Endothelial cell of umbilical vein (primary cell): ENCODE results near the gene SUCLG1. TPM values are rescaled to one million over a fixed set of nuclear protein-coding genes. Genes with fewer than 3 reads are reported as not detected.

Source experiments
- BruUV-seq: library from RNA; stranded (reverse); fragments of 400-500 nt; replicated peaks from 2 replicates; lab custom pipeline; 2021; lab: Mats Ljungman, UMichigan
- CTCF ChIA-PET: fragments of 300-600, 350-600 bp; sonication (Branson Sonifier 250); formaldehyde crosslinking; loops from one replicate; lab custom pipeline; 2021; ENCODE audit warnings: antibody characterized with exemption, inconsistent platforms; lab: Charles Lee
- POLR2A ChIA-PET: fragments of 300-600, 350-600 bp; sonication (Branson Sonifier 250); formaldehyde crosslinking; loops from one replicate; lab custom pipeline; 2021; ENCODE audit warnings: antibody characterized with exemption, inconsistent platforms; lab: Charles Lee
- DNase-seq: peaks from one replicate; pipeline ENCODE4 v3.0.0-alpha.2; 2011; ENCODE audit warnings: low read depth, low spot score
- FAIRE-seq: peaks from 2 replicates; lab custom pipeline; 2011; peaks lifted over from hg19 to GRCh38; lab: Jason Lieb, UNC
- H2AFZ ChIP-seq: 2 replicates; pipeline ENCODE4 v1.6.0; 2012; ENCODE audit warnings: low read depth, low read length, control low read depth, inconsistent platforms
- H3K27ac ChIP-seq: 2 replicates; pipeline ENCODE4 v1.5.1; 2011; ENCODE audit warnings: low read depth, mild to moderate bottlenecking, control low read depth, low read length, moderate library complexity; ENCODE audit not compliant: insufficient read depth
- H3K27me3 ChIP-seq, 2 experiments: 2 replicates each; pipeline versions ENCODE4 v1.6.0 to v1.6.1; 2011; ENCODE audit warnings: low read length in 2 of 2, mixed read lengths in 1 of 2; ENCODE audit not compliant: control insufficient read depth in 2 of 2, insufficient read depth in 2 of 2
- H3K36me3 ChIP-seq, 2 experiments: 2 replicates in 1 of 2; 3 replicates in 1 of 2; pipeline ENCODE4 v1.5.1; 2011; ENCODE audit warnings: low read length in 2 of 2, mild to moderate bottlenecking in 1 of 2, moderate library complexity in 1 of 2; ENCODE audit not compliant: control insufficient read depth in 2 of 2, insufficient read depth in 2 of 2; ENCODE audit errors: extremely low read depth in 1 of 2
- H3K4me1 ChIP-seq: 3 replicates; pipeline ENCODE4 v1.5.1; 2011; ENCODE audit warnings: mild to moderate bottlenecking, low read length; ENCODE audit not compliant: control insufficient read depth, insufficient read depth; ENCODE audit errors: extremely low read depth
- H3K4me2 ChIP-seq: 2 replicates; pipeline ENCODE4 v1.6.1; 2011; ENCODE audit warnings: low read length, control low read depth, mixed read lengths; ENCODE audit not compliant: insufficient read depth
- H3K4me3 ChIP-seq, 3 experiments: fragments of 200-600 bp in 1 of 3; sonication (generic), shearing (Covaris generic) in 1 of 3; replicated peaks in 1 of 3; 2 replicates each; pipeline ENCODE4 v1.5.1; 2011 to 2016; ENCODE audit warnings: control low read depth in 3 of 3, low read length in 3 of 3, mild to moderate bottlenecking in 2 of 3, inconsistent platforms in 1 of 3, low read depth in 1 of 3, moderate library complexity in 1 of 3; ENCODE audit not compliant: insufficient read depth in 1 of 3
- H3K79me2 ChIP-seq: 2 replicates; pipeline ENCODE4 v1.6.0; 2012; ENCODE audit warnings: low read length, inconsistent platforms; ENCODE audit not compliant: control insufficient read depth, insufficient read depth
- H3K9ac ChIP-seq: replicated peaks from 2 replicates; pipeline ENCODE3; 2011; ENCODE audit warnings: low read length, control low read depth; ENCODE audit not compliant: insufficient read depth; ENCODE audit errors: extremely low read depth
- H3K9me1 ChIP-seq: replicated peaks from 3 replicates; pipeline ENCODE4 v1.6.0; 2011; ENCODE audit warnings: mild to moderate bottlenecking, low read length; ENCODE audit not compliant: control insufficient read depth, insufficient read depth; ENCODE audit errors: extremely low read depth
- H3K9me3 ChIP-seq: replicated peaks from 2 replicates; pipeline ENCODE4 v1.5.1; 2012; ENCODE audit warnings: low read length, inconsistent platforms; ENCODE audit not compliant: control insufficient read depth, insufficient read depth
- H4K20me1 ChIP-seq: replicated peaks from 2 replicates; pipeline ENCODE3; 2011; ENCODE audit warnings: mild to moderate bottlenecking, low read length; ENCODE audit not compliant: control insufficient read depth, insufficient read depth; ENCODE audit errors: extremely low read depth
- EZH2 ChIP-seq: IDR thresholded peaks from 2 replicates; pipeline ENCODE4 v1.6.1; 2012; ENCODE audit warnings: borderline replicate concordance, low read depth, mild to moderate bottlenecking, moderate library complexity, low read length, inconsistent platforms; ENCODE audit not compliant: severe bottlenecking
- FOS ChIP-seq: IDR thresholded peaks from 2 replicates; pipeline ENCODE4 v1.6.1; 2011; ENCODE audit warnings: mild to moderate bottlenecking, low read length, moderate library complexity, borderline replicate concordance; ENCODE audit not compliant: insufficient read depth
- GATA2 ChIP-seq: IDR thresholded peaks from 2 replicates; pipeline ENCODE4 v1.7.0; 2011; ENCODE audit warnings: low read depth, mild to moderate bottlenecking, moderate library complexity, mixed read lengths, low read length; ENCODE audit not compliant: insufficient read length, insufficient read depth
- JUN ChIP-seq: IDR thresholded peaks from 2 replicates; pipeline ENCODE4 v1.6.1; 2011; ENCODE audit warnings: borderline replicate concordance, low read depth; ENCODE audit not compliant: insufficient read length, insufficient read depth
- MYC ChIP-seq: IDR thresholded peaks from one replicate; pipeline ENCODE4 v1.6.1; 2011; ENCODE audit warnings: mild to moderate bottlenecking, low read depth, low read length
- POLR2A ChIP-seq: IDR thresholded peaks from 2 replicates; pipeline ENCODE4 v1.6.1; 2012; ENCODE audit warnings: low read depth, mild to moderate bottlenecking, control low read depth, low read length
- POLR2AphosphoS5 ChIP-seq: IDR thresholded peaks from 2 replicates; pipeline ENCODE4 v1.6.1; 2012; ENCODE audit warnings: low read depth, mild to moderate bottlenecking, control low read depth, low read length, moderate library complexity; ENCODE audit not compliant: insufficient read depth
- dilution Hi-C: fragments of 300-500 bp; cut with MboI; formaldehyde crosslinking; loops from one replicate; pipeline ENCODE4 v1.15.0; 2019; ENCODE audit warnings: low sequenced_read_pairs; ENCODE audit not compliant: extremely low pct_ligation_motif_present
- intact Hi-C: fragments of 100-400 bp; cut with micrococcal nuclease; formaldehyde crosslinking; loops from one replicate; pipeline ENCODE4 v1.10.0; 2022
- polyA plus RNA-seq, 4 experiments: library from polyadenylated mRNA; depleted of rRNA in 3 of 4; stranded (reverse) in 3 of 4; unstranded in 1 of 4; fragments of >200 nt; gene quantifications; 2 replicates each; pipeline versions ENCODE4 v1.2.1 to v1.2.3, GENCODE V29; 2011 to 2012; ENCODE audit warnings: missing spikeins in 1 of 4
- total RNA-seq: library from RNA; stranded (reverse); gene quantifications from 2 replicates; pipeline ENCODE4 v1.2.3, GENCODE V29; 2021
- TF ChIP-seq, protein P1 (sequence below): IDR thresholded peaks from 2 replicates; pipeline ENCODE4 v1.6.1; 2011; ENCODE audit not compliant: insufficient read depth, insufficient read length
- TF ChIP-seq, protein P2 (sequence below), 2 donors: IDR thresholded peaks; 1 replicate in 1 of 2; 2 replicates in 1 of 2; pipeline ENCODE4 v1.5.1; 2011; ENCODE audit warnings: low read length in 2 of 2, mild to moderate bottlenecking in 2 of 2, moderate library complexity in 2 of 2, control low read depth in 1 of 2, inconsistent platforms in 1 of 2, low read depth in 1 of 2; ENCODE audit not compliant: insufficient read depth in 1 of 2; ENCODE audit errors: extremely low read depth in 1 of 2

SUCLG1 gene
- total and polyA plus RNA-seq, 2 donors (not counting 3 experiments of a cell fraction or from before 2014, with no cell fraction given): 31.7 to 59.2 TPM

DNA sequence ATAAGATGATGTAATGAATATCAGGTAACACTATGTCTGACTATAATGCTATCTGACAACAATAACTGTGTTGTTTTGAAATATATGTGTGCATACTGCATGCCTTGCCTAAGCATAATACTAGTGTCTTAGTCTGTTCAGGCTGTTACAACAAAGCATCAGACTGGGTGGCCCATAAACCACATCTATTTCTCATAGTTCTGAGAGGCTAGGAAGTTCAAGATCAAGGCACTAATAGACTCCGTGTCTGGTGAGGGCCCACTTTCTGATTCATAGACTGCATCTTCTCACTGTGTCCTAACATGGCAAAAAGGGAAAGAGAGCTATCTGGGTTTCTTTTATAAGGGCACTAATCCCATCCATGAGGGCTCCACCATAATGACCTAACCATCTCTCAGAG is 80.1 kb downstream of the SUCLG1 start:
- ChIA-PET POLR2A (no interaction called here), CTCF (no interaction called here)

More for the DNA sequence above, 80.1 kb downstream of the SUCLG1 start:
- Histone ChIP-seq H3K4me2 (no peak overlapping the region), H3K4me1 (no peaks in the 10 kb centered on the region), H3K27ac (no peak overlapping the region), H3K9me1 (no peaks in the 10 kb centered on the region), H3K27me3 (no peaks in the 10 kb centered on the region), H4K20me1 (no peaks in the 10 kb centered on the region), H3K4me3 (no peak overlapping the region), H3K9ac (no peak overlapping the region), H3K36me3 (no peaks in the 10 kb centered on the region), H3K79me2 (no peaks in the 10 kb centered on the region), H3K9me3 (no peaks in the 10 kb centered on the region), H2AFZ (no peak overlapping the region)
- no peak for DNase-seq
- FAIRE-seq: no peak
- BruUV-seq: no TSS peak
- intact Hi-C loops (no loop called here), dilution Hi-C loops (no loop called here)
- no peak for TF ChIP-seq POLR2AphosphoS5
- TF ChIP-seq, protein P1, sequence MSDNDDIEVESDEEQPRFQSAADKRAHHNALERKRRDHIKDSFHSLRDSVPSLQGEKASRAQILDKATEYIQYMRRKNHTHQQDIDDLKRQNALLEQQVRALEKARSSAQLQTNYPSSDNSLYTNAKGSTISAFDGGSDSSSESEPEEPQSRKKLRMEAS: no peak
- TF ChIP-seq, protein P2, sequence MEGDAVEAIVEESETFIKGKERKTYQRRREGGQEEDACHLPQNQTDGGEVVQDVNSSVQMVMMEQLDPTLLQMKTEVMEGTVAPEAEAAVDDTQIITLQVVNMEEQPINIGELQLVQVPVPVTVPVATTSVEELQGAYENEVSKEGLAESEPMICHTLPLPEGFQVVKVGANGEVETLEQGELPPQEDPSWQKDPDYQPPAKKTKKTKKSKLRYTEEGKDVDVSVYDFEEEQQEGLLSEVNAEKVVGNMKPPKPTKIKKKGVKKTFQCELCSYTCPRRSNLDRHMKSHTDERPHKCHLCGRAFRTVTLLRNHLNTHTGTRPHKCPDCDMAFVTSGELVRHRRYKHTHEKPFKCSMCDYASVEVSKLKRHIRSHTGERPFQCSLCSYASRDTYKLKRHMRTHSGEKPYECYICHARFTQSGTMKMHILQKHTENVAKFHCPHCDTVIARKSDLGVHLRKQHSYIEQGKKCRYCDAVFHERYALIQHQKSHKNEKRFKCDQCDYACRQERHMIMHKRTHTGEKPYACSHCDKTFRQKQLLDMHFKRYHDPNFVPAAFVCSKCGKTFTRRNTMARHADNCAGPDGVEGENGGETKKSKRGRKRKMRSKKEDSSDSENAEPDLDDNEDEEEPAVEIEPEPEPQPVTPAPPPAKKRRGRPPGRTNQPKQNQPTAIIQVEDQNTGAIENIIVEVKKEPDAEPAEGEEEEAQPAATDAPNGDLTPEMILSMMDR (IDR thresholded peaks at IDR 0.05; ENCODE audit: extremely low read depth in 1 of 2, insufficient read depth in 1 of 2, low read depth in 1 of 2, low read length in 2 of 2): no peak
- TF ChIP-seq MYC: no peak
- no peak for TF ChIP-seq FOS
- no peak for TF ChIP-seq EZH2
- TF ChIP-seq POLR2A: no peak
- TF ChIP-seq JUN: no peak
- no peak for TF ChIP-seq GATA2
